OCI-LY1 (cell line): ENCODE measurements around the gene CSNK1D.

Experiments
- H2AFZ ChIP-seq: fragments of 200-600 bp; sonication (generic), shearing (Covaris generic); 2 replicates; pipeline ENCODE4 v1.6.0; 2014; ENCODE audit warnings: antibody characterized with exemption, mild to moderate bottlenecking, low read length
- H3F3A ChIP-seq: fragments of 200-600 bp; sonication (generic), shearing (Covaris generic); 2 replicates; pipeline ENCODE4 v1.6.0; 2014; ENCODE audit warnings: mild to moderate bottlenecking, antibody characterized with exemption, low read length, moderate library complexity; ENCODE audit not compliant: insufficient read depth
- H3K27ac ChIP-seq: fragments of 200-600 bp; sonication (generic); 2 replicates; pipeline ENCODE4 v1.5.1; 2014; ENCODE audit warnings: low read length, mixed run types, mild to moderate bottlenecking, low read depth; ENCODE audit not compliant: poor library complexity, severe bottlenecking
- H3K27me3 ChIP-seq: fragments of 200-600 bp; sonication (generic); 2 replicates; pipeline ENCODE4 v1.6.0; 2014; ENCODE audit warnings: antibody characterized with exemption, mild to moderate bottlenecking, low read length, moderate library complexity; ENCODE audit not compliant: insufficient read depth
- H3K36me3 ChIP-seq: fragments of 200-600 bp; sonication (generic); 2 replicates; pipeline ENCODE4 v1.6.1; 2014; ENCODE audit warnings: mild to moderate bottlenecking, antibody characterized with exemption, low read length, moderate library complexity, mixed read lengths; ENCODE audit not compliant: insufficient read depth
- H3K4me1 ChIP-seq: fragments of 200-600 bp; sonication (generic); 2 replicates; pipeline ENCODE4 v1.5.1; 2014; ENCODE audit warnings: mild to moderate bottlenecking, low read length, moderate library complexity; ENCODE audit not compliant: insufficient read depth, severe bottlenecking
- H3K4me2 ChIP-seq: fragments of 200-600 bp; sonication (generic), shearing (Covaris generic); 2 replicates; pipeline ENCODE4 v1.6.1; 2014; ENCODE audit warnings: low read length
- H3K4me3 ChIP-seq: fragments of 200-600 bp; sonication (generic); 2 replicates; pipeline ENCODE4 v1.5.1; 2014; ENCODE audit warnings: low read length, low read depth, mild to moderate bottlenecking, mixed read lengths; ENCODE audit not compliant: poor library complexity, severe bottlenecking
- H3K79me2 ChIP-seq: fragments of 200-600 bp; shearing (Covaris generic); 2 replicates; pipeline ENCODE4 v1.6.1; 2016; ENCODE audit warnings: mixed run types, low read length, mixed read lengths; ENCODE audit not compliant: insufficient read depth
- H3K9ac ChIP-seq: fragments of 200-600 bp; sonication (generic), shearing (Covaris generic); 2 replicates; pipeline ENCODE4 v1.6.1; 2014; ENCODE audit warnings: mild to moderate bottlenecking, low read length, mixed read lengths
- H3K9me2 ChIP-seq: fragments of 200-600 bp; sonication (generic), shearing (Covaris generic); 2 replicates; pipeline ENCODE4 v1.6.1; 2014; ENCODE audit warnings: low read depth, mild to moderate bottlenecking, low read length, mixed read lengths
- H3K9me3 ChIP-seq: fragments of 200-600 bp; shearing (Covaris generic); 2 replicates; pipeline ENCODE4 v1.6.1; 2014; ENCODE audit warnings: low read length, mixed read lengths
- H4K20me1 ChIP-seq: fragments of 200-600 bp; sonication (generic), shearing (Covaris generic); 2 replicates; pipeline ENCODE4 v1.6.0; 2016; ENCODE audit warnings: mild to moderate bottlenecking, low read length; ENCODE audit not compliant: insufficient read depth
- EZH2 ChIP-seq: fragments of 200-600 bp; sonication (generic), shearing (Covaris generic); IDR thresholded peaks from 2 replicates; pipeline ENCODE4 v1.8.0; 2017; ENCODE audit warnings: borderline replicate concordance, mixed run types, mild to moderate bottlenecking, antibody characterized with exemption, low read length, moderate library complexity, mixed read lengths
- TF ChIP-seq, protein P1 (sequence below): fragments of 200-600 bp; sonication (generic), shearing (Covaris generic); IDR thresholded peaks from 2 replicates; pipeline ENCODE4 v1.5.1; 2017; ENCODE audit warnings: mild to moderate bottlenecking, antibody characterized with exemption, low read length, moderate library complexity, mixed read lengths

Gene CSNK1D

DNA sequence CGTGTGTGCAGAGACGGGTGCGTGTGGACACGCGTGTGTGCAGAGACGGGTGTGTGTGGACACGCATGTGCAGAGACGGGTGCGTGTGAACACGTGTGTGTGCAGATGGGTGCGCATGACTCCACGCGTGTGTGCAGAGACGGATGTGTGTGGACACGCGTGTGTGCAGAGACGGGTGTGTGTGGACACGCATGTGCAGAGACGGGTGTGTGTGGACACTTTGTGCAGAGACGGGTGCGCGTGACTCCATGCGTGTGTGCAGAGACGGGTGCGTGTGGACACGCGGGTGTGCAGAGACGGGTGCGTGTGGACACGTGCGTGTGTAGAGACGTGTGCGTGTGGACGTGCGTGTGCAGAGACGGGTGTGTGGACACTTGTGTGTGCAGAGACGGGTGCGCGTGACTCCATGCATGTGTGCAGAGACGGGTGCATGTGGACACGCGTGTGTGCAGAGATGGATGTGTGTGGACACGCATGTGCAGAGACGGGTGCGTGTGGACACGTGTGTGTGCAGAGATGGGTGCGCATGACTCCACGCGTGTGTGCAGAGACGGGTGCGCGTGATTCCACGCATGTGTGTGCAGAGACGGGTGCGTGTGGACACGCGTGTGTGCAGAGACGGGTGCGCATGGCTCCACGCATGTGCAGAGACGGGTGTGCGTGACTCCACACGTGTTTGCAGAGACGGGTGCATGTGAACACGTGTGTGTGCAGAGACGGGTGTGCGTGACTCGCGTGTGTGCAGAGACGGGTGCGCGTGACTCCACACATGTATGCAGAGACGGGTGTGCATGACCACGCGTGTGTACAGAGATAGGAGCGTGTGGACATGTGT lies 45.5 kb upstream of the CSNK1D start:
- Histone ChIP-seq H3K36me3 (no peaks in the 10 kb centered on the region), H3K4me2 (no peak overlapping the region), H4K20me1 (no peaks in the 10 kb centered on the region), H3K9ac (no peak overlapping the region), H3K9me3 (no peaks in the 10 kb centered on the region), H3K27ac (no peak overlapping the region), H2AFZ (no peak overlapping the region), H3K4me1 (peaks cover 10% of the 10 kb centered on the region), H3K27me3 (peaks cover 16% of the 10 kb centered on the region; the same call in 1 of the 2 replicates), H3K79me2 (no peaks in the 10 kb centered on the region), H3F3A (no peaks in the 10 kb centered on the region; the same call in 1 of the 2 replicates), H3K9me2 (no peaks in the 10 kb centered on the region), H3K4me3 (no peak overlapping the region)
- TF ChIP-seq EZH2, result no peak
- TF ChIP-seq, protein P1, sequence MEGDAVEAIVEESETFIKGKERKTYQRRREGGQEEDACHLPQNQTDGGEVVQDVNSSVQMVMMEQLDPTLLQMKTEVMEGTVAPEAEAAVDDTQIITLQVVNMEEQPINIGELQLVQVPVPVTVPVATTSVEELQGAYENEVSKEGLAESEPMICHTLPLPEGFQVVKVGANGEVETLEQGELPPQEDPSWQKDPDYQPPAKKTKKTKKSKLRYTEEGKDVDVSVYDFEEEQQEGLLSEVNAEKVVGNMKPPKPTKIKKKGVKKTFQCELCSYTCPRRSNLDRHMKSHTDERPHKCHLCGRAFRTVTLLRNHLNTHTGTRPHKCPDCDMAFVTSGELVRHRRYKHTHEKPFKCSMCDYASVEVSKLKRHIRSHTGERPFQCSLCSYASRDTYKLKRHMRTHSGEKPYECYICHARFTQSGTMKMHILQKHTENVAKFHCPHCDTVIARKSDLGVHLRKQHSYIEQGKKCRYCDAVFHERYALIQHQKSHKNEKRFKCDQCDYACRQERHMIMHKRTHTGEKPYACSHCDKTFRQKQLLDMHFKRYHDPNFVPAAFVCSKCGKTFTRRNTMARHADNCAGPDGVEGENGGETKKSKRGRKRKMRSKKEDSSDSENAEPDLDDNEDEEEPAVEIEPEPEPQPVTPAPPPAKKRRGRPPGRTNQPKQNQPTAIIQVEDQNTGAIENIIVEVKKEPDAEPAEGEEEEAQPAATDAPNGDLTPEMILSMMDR, result no peak

GRCh38 chr17:82318169-82318498 lies 44.6 kb upstream of the CSNK1D start:
- H3K9me3 ChIP-seq, result no peaks in the 10 kb centered on the region
- peaks cover 10% of the 10 kb centered on the region for H3K4me1 ChIP-seq
- no peak overlapping the region for H3K4me3 ChIP-seq
- H3F3A ChIP-seq, result no peaks in the 10 kb centered on the region; the same call in 1 of the 2 replicates
- no peak overlapping the region for H3K27ac ChIP-seq
- TF ChIP-seq EZH2, result no peak
- TF ChIP-seq, protein P1, result no peak
- no peaks in the 10 kb centered on the region for H4K20me1 ChIP-seq
- H3K9ac ChIP-seq, result no peak overlapping the region
- no peak overlapping the region for H2AFZ ChIP-seq
- H3K27me3 ChIP-seq, result peaks cover 18% of the 10 kb centered on the region; the same call in 1 of the 2 replicates
- H3K4me2 ChIP-seq, result no peak overlapping the region
- H3K79me2 ChIP-seq, result no peaks in the 10 kb centered on the region
- no peaks in the 10 kb centered on the region for H3K9me2 ChIP-seq
- H3K36me3 ChIP-seq, result no peaks in the 10 kb centered on the region

DNA sequence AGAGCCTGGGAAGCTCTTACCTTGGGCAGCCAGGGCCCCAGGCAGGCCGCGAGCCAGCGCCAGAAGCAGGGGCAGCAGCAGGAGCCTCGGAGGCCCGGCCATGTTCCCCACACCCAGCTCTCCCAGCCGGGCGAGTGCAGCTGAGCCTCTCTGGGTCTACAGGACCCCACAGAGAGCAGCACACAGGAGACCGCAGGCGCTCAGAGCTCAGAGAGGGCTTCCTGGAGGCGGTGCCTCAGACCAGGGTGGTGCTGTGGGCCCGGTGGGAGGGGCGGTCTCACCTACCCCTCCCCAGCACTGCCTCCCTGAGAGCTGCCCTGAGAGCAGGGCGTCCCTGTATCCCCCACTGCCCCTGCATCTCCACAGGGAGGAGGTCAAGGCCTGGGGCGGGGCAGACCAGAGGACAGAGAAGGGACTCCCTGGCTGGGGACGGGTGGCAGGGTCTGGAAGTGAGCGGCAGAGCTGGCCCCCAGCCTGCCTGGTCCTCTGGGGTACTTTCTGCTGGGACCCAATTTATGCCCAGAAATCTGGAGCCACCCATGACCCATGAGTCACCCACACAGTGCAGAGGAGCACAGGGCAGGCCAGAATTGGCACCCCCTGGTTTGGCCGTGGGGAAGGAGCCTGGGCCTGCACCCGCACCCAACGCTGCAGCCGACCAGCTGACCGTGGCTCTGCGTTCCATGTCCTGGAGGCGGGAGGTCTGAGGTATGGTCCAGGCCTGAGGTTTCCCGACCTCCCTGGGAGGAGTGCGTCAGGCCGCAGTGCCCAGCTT lies 44.1 kb upstream of the CSNK1D start, which contains the start of gene CD7:
Gene CD7 (minus strand): TSS at position 215 of the 775 bp plus-strand sequence. CDS start 113 bp downstream, at position 102.
- Histone ChIP-seq H3K9me2 (no peaks in the 10 kb centered on the region), H3K4me2 (no peak within 1 kb of the TSS), H3K27ac (no peak within 1 kb of the TSS), H3K36me3 (no peaks in the 10 kb centered on the region), H2AFZ (no peak within 1 kb of the TSS), H3K79me2 (no peaks in the 10 kb centered on the region), H3K4me1 (peaks cover 10% of the 10 kb centered on the region), H4K20me1 (no peaks in the 10 kb centered on the region), H3F3A (no peaks in the 10 kb centered on the region; the same call in 1 of the 2 replicates), H3K9ac (no peak within 1 kb of the TSS), H3K9me3 (no peaks in the 10 kb centered on the region), H3K4me3 (no peak within 1 kb of the TSS), H3K27me3 (peaks cover 14% of the 10 kb centered on the region; the same call in 1 of the 2 replicates)
- no peak for TF ChIP-seq EZH2
- TF ChIP-seq, protein P1, result no peak
